Heart right ventricle (tissue), 16 donors: ENCODE measurements around the gene PLXNB3. TPM values are rescaled to one million over a fixed set of nuclear protein-coding genes. Genes with fewer than 3 reads are reported as not detected.

Experiments used
- ATAC-seq, 8 donors: fragments of 200-7000 bp; cut with Tn5 transposase; one replicate each; pipeline ENCODE4 v1.9.1; 2020; ENCODE audit warnings: mild to moderate bottlenecking in 8 of 8, moderate library complexity in 8 of 8, moderate number of reproducible peaks in 1 of 8
- DNase-seq, 2 donors: peaks; one replicate each; pipeline ENCODE4 v3.0.0-alpha.2; 2020
- H3K27ac ChIP-seq, 10 donors: fragments of 200-600 bp; sonication (generic) in 2 of 10; one replicate each; pipeline versions ENCODE4 v1.5.0 to v1.8.0; 2020 to 2022; ENCODE audit warnings: mild to moderate bottlenecking in 3 of 10
- H3K27me3 ChIP-seq, 7 donors: fragments of 200-600 bp; one replicate each; pipeline ENCODE4 v1.8.0; 2021 to 2022; ENCODE audit warnings: mild to moderate bottlenecking in 2 of 7
- H3K36me3 ChIP-seq, 9 donors: fragments of 200-600 bp; sonication (generic) in 1 of 9; one replicate each; pipeline versions ENCODE4 v1.5.0 to v1.8.0; 2020 to 2022; ENCODE audit warnings: mild to moderate bottlenecking in 2 of 9
- H3K4me1 ChIP-seq, 9 donors: fragments of 200-600 bp; sonication (generic) in 1 of 9; one replicate each; pipeline versions ENCODE4 v1.5.0 to v1.8.0; 2020 to 2022; ENCODE audit warnings: mild to moderate bottlenecking in 4 of 9
- H3K4me3 ChIP-seq, 10 donors: fragments of 200-600 bp; sonication (generic) in 2 of 10; one replicate each; pipeline versions ENCODE4 v1.5.0 to v1.8.0; 2020 to 2022; ENCODE audit warnings: mild to moderate bottlenecking in 7 of 10, moderate library complexity in 2 of 10
- H3K9me3 ChIP-seq, 11 donors: fragments of 200-600 bp in 10 of 11; sonication (generic) in 2 of 11; one replicate each; pipeline versions ENCODE4 v1.5.0 to v1.8.0; 2013 to 2022; ENCODE audit warnings: mild to moderate bottlenecking in 2 of 11, control low read depth in 1 of 11, moderate library complexity in 1 of 11
- CTCF ChIP-seq, 9 donors: fragments of 200-600 bp; sonication (generic) in 2 of 9; IDR thresholded peaks; one replicate each; pipeline versions ENCODE4 v1.5.0 to v1.8.0; 2021 to 2022; ENCODE audit warnings: antibody characterized with exemption in 9 of 9, mild to moderate bottlenecking in 5 of 9, moderate library complexity in 1 of 9
- WGBS, 2 donors: extraction: QIAGEN DNeasy Blood & Tissue Kit; methylation state at CpG; one replicate each; pipeline ENCODE4 v1.1.7; 2013; ENCODE audit warnings: inconsistent platforms in 1 of 2; 5-methylcytosine and 5-hydroxymethylcytosine counted together
- intact Hi-C, 10 donors: fragments of 100-400 bp; cut with DNase I; formaldehyde crosslinking; loops; one replicate each; pipeline versions ENCODE4 v1.11.1 to v1.14.2; 2022
- polyA plus RNA-seq, 2 donors: library from polyadenylated mRNA; stranded (reverse); fragments of 200-250 nt; gene quantifications; one replicate each; pipeline ENCODE4 v1.2.3, GENCODE V29; 2013
- total RNA-seq, 10 donors: library from RNA; stranded (reverse); fragmentation: NEBNext Ultra II Directional in 3 of 10; extraction: Animal tissue kit (Norgen Biotek cat#: 25700) in 3 of 10; gene quantifications; one replicate each; pipeline versions ENCODE4 v1.2.1 to v1.2.4, GENCODE V29; 2021 to 2023
- donor health status: Arrhythmogenic right ventricular cardiomyopathy.
- donor health status: ischemic (EF 13 %, LVEDD 7.1; RV severe dilation, severe dysfunction).
- donor health status: healthy with polysubstance abuse.
- donor health status: DM: no; HTN: yes; CAD: no.
- donor health status: DM: no; HTN: no; CAD: no.
- donor health status: ischemic (EF 25% LVEDD 6.9; RV normal size, moderate dysfunction).
- donor health status: ischemic (EF 25% LVEDD 5.7; RV mildly dilated, moderate dysfunction).
- donor health status: healthy.
- donor health status: DM: yes; HTN: yes; CAD: no.
- donor health status: Ischemic cardiomyopathy.
- donor health status: ischemic (EF 35%, LVEDD 5.7; RV mildly dilated, moderate dysfunction).
- donor health status: nonischemic (EF 11% LVEDD 7.7; RV severe dilation, severe dysfunction).
- donor health status: DM: yes; HTN: yes; CAD: no.
- donor health status: PGD.
- donor health status: ischemic (EF 29% LVEDD 5.4; RV normal size, mild dysfunction).
- donor health status: nonischemic (EF 23%, LVEDD 6.1; RV moderate dilation, normal function).

PLXNB3 gene
- total and polyA plus RNA-seq, 12 donors, result 1.1 to 8.1 (median 4.3) TPM

- Histone ChIP-seq H3K27me3 (peaks cover 0 to 94% (median 0%) of the 10 kb centered on the region in 7 donors), H3K27ac (no peak overlapping the region), H3K4me1 (peaks cover 0 to 12% (median 0%) of the 10 kb centered on the region in 9 donors), H3K36me3 (no peaks in the 10 kb centered on the region), H3K4me3 (no peak overlapping the region), H3K9me3 (no peaks in the 10 kb centered on the region)
- WGBS, 2 donors, result 84 to 93% methylated on average over 10 of the region's 10 CpGs
- intact Hi-C loops, result no loop called here
- no peak for DNase-seq
- ATAC-seq, result no peak
- no peak for TF ChIP-seq CTCF (IDR thresholded peaks at IDR 0.05)
These were observed 60.3 kb downstream of the PLXNB3 start for GRCh38 chrX:153824348-153824747.

GRCh38 chrX:153825042-153825441 is 61.0 kb downstream of the PLXNB3 start:
- H3K4me1 ChIP-seq, result peaks cover 0 to 15% (median 0%) of the 10 kb centered on the region in 9 donors
- no peaks in the 10 kb centered on the region for H3K36me3 ChIP-seq
- DNase-seq, result no peak
- H3K27ac ChIP-seq, result no peak overlapping the region
- H3K9me3 ChIP-seq, result no peaks in the 10 kb centered on the region
- peaks cover 0 to 94% (median 0%) of the 10 kb centered on the region in 7 donors for H3K27me3 ChIP-seq
- intact Hi-C loops, result no loop called here
- no peak overlapping the region for H3K4me3 ChIP-seq
- WGBS, 2 donors, result 82 to 87% methylated on average over 8 of the region's 8 CpGs
- no peak for ATAC-seq
- TF ChIP-seq CTCF (IDR thresholded peaks at IDR 0.05), result no peak

Other genes starting within 250 kb of the PLXNB3 start
- gene ATP2B3, start 246.6 kb upstream of the PLXNB3 start, total RNA-seq, result not detected
- not detected for gene ATP2B3, start 246.6 kb upstream of the PLXNB3 start, polyA plus RNA-seq
- gene CCNQ, start 165.1 kb upstream of the PLXNB3 start, total RNA-seq, result 10 to 100 TPM; 16.9 to 50.1 (median 21.7) TPM
- gene CCNQ, start 165.1 kb upstream of the PLXNB3 start, polyA plus RNA-seq, result 100 to 1,000 TPM in 1 of 2 donors, 10 to 100 TPM in 1; 95.2 to 132 TPM
- under 1 TPM in 1 of 10 donors, not detected in 9; 0.09 TPM for gene DUSP9, start 117.0 kb upstream of the PLXNB3 start, total RNA-seq
- under 1 TPM in 1 of 2 donors, not detected in 1; 0.03 TPM for gene DUSP9, start 117.0 kb upstream of the PLXNB3 start, polyA plus RNA-seq
- 10 to 100 TPM in 2 of 10 donors, 1 to 10 TPM in 8; 3.6 to 15.6 (median 5.9) TPM for gene PNCK, start 90.4 kb upstream of the PLXNB3 start, total RNA-seq
- 1 to 10 TPM; 2.0 to 5.6 TPM for gene PNCK, start 90.4 kb upstream of the PLXNB3 start, polyA plus RNA-seq
- 100 to 1,000 TPM; 150 to 238 (median 186) TPM for gene SLC6A8, start 76.3 kb upstream of the PLXNB3 start, total RNA-seq
- 100 to 1,000 TPM; 128 to 155 TPM for gene SLC6A8, start 76.3 kb upstream of the PLXNB3 start, polyA plus RNA-seq
- 100 to 1,000 TPM in 3 of 10 donors, 10 to 100 TPM in 7; 70.2 to 140 (median 85.4) TPM for gene BCAP31, start 39.9 kb upstream of the PLXNB3 start, total RNA-seq
- 100 to 1,000 TPM in 1 of 2 donors, 10 to 100 TPM in 1; 82.2 to 164 TPM for gene BCAP31, start 39.9 kb upstream of the PLXNB3 start, polyA plus RNA-seq
- 10 to 100 TPM; 11.0 to 24.2 (median 14.4) TPM for gene ABCD1, start 39.4 kb upstream of the PLXNB3 start, total RNA-seq
- 10 to 100 TPM in 1 of 2 donors, 1 to 10 TPM in 1; 9.3 to 15.3 TPM for gene ABCD1, start 39.4 kb upstream of the PLXNB3 start, polyA plus RNA-seq
- gene SRPK3, start 16.8 kb downstream of the PLXNB3 start, total RNA-seq, result 10 to 100 TPM; 20.3 to 52.7 (median 44.8) TPM
- 10 to 100 TPM in 1 of 2 donors, 1 to 10 TPM in 1; 9.9 to 52.2 TPM for gene SRPK3, start 16.8 kb downstream of the PLXNB3 start, polyA plus RNA-seq
- gene IDH3G, start 30.1 kb downstream of the PLXNB3 start, total RNA-seq, result 10 to 100 TPM; 58.7 to 86.9 (median 74.5) TPM
- gene IDH3G, start 30.1 kb downstream of the PLXNB3 start, polyA plus RNA-seq, result 10 to 100 TPM; 73.4 to 97.2 TPM
- gene SSR4, start 30.4 kb downstream of the PLXNB3 start, total RNA-seq, result 100 to 1,000 TPM in 9 of 10 donors, 10 to 100 TPM in 1; 94.1 to 227 (median 144) TPM
- 100 to 1,000 TPM; 477 to 551 TPM for gene SSR4, start 30.4 kb downstream of the PLXNB3 start, polyA plus RNA-seq
- 1 to 10 TPM; 1.2 to 3.0 (median 2.0) TPM for gene PDZD4, start 66.3 kb downstream of the PLXNB3 start, total RNA-seq
- 1 to 10 TPM; 2.4 to 4.5 TPM for gene PDZD4, start 66.3 kb downstream of the PLXNB3 start, polyA plus RNA-seq
- 1 to 10 TPM; 1.1 to 5.6 (median 2.8) TPM for gene L1CAM, start 121.9 kb downstream of the PLXNB3 start, total RNA-seq
- 1 to 10 TPM; 2.4 to 2.6 TPM for gene L1CAM, start 121.9 kb downstream of the PLXNB3 start, polyA plus RNA-seq
- 1 to 10 TPM; 1.4 to 4.9 (median 2.1) TPM for gene AVPR2, start 140.4 kb downstream of the PLXNB3 start, total RNA-seq
- 1 to 10 TPM; 6.6 to 8.9 TPM for gene AVPR2, start 140.4 kb downstream of the PLXNB3 start, polyA plus RNA-seq
- gene ARHGAP4, start 162.0 kb downstream of the PLXNB3 start, total RNA-seq, result 10 to 100 TPM in 4 of 10 donors, 1 to 10 TPM in 6; 5.5 to 25.3 (median 8.2) TPM
- 10 to 100 TPM; 19.1 to 65.5 TPM for gene ARHGAP4, start 162.0 kb downstream of the PLXNB3 start, polyA plus RNA-seq
- 10 to 100 TPM; 46.9 to 88.9 (median 54.5) TPM for gene NAA10, start 170.8 kb downstream of the PLXNB3 start, total RNA-seq
- 100 to 1,000 TPM; 151 to 228 TPM for gene NAA10, start 170.8 kb downstream of the PLXNB3 start, polyA plus RNA-seq
- 10 to 100 TPM in 4 of 10 donors, 1 to 10 TPM in 6; 7.0 to 17.0 (median 9.6) TPM for gene RENBP, start 180.4 kb downstream of the PLXNB3 start, total RNA-seq
- gene RENBP, start 180.4 kb downstream of the PLXNB3 start, polyA plus RNA-seq, result 10 to 100 TPM in 1 of 2 donors, 1 to 10 TPM in 1; 6.0 to 16.6 TPM
- gene HCFC1, start 207.6 kb downstream of the PLXNB3 start, total RNA-seq, result 10 to 100 TPM; 26.5 to 41.6 (median 31.7) TPM
- 10 to 100 TPM; 12.3 to 13.9 TPM for gene HCFC1, start 207.6 kb downstream of the PLXNB3 start, polyA plus RNA-seq
- 10 to 100 TPM in 3 of 10 donors, 1 to 10 TPM in 7; 4.8 to 13.2 (median 8.0) TPM for gene TMEM187, start 208.5 kb downstream of the PLXNB3 start, total RNA-seq
- gene TMEM187, start 208.5 kb downstream of the PLXNB3 start, polyA plus RNA-seq, result 1 to 10 TPM; 3.4 to 7.2 TPM